COLO829 (cell line): ENCODE results near the gene SBSN.
"Not testable (repeated sequence)": the region's sequence is repeated elsewhere in the genome, so short reads cannot be mapped to it uniquely, and the experiment has no call there.

Experiments
- DNase-seq: peaks from one replicate; pipeline ENCODE4 v3.0.0; 2012; ENCODE audit warnings: low spot score

The SBSN gene

DNA sequence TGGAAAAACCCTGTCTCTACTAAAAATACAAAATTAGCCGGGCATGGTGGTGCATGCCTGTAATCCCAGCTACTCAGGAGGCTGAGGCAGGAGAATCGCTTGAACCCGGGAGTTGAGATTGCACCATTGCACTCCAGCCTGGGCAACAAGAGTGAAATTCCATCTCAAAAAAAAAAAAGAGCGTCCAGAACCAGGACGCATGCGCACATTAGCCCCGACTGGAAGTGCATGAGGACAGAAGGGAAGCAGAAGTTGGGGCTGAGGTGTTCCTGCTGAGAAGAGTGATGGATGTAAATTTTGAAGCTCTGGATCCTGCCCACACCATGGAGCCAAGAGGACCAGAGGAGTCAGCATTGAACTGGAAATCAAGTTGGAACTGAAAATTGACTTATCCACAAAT is 53.5 kb downstream of the SBSN start:
- not testable (repeated sequence) for DNase-seq

DNA sequence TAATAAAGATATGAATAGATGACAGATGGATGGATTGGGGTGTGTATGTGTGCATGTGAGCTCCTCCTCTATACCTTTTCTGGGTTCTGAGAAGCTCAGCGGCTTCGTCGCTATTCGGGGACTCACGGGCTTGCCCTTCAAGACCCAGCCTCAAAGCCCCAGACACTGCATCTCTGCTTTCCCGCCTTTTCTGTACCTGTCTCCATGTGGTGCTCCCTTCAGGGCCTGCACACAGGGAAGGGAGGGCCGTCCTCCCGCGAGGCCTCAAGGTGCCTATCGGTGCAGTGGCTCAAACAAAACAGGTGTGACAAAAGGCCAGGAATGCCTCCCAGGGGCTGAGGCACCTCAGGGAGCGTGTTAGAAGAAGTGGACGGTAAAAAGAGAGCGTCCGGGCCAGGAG is 54.0 kb downstream of the SBSN start:
- DNase-seq: no peak
